Measurements from ENCODE around the gene APLF. TPM values are rescaled to one million over a fixed set of nuclear protein-coding genes. Genes with fewer than 3 reads are reported as not detected.
"Not testable (repeated sequence)": the region's sequence is repeated elsewhere in the genome, so short reads cannot be mapped to it uniquely, and the experiment has no call there.

The APLF gene
- total RNA-seq, 1 donor = 8.6 TPM

- H3K4me3 ChIP-seq (ENCODE audit: low read depth, low read length) = no peak overlapping the region
- no peak for DNase-seq (ENCODE audit: low read depth)
- no peak for TF ChIP-seq CTCF (IDR thresholded peaks at IDR 0.05; ENCODE audit: insufficient read depth, low read depth, low read length)
These were observed 100.7 kb downstream of the APLF start for GRCh38 chr2:68568116-68568515.

- no peak for TF ChIP-seq CTCF (IDR thresholded peaks at IDR 0.05; ENCODE audit: insufficient read depth, low read depth, low read length)
- no peak overlapping the region for H3K4me3 ChIP-seq (ENCODE audit: low read depth, low read length)
- DNase-seq (ENCODE audit: low read depth) = peak; percentile 2
These were observed 102.2 kb downstream of the APLF start for GRCh38 chr2:68569604-68570003.

GRCh38 chr2:68570434-68570833, 103.0 kb downstream of the APLF start:
- not testable (repeated sequence) for H3K4me3 ChIP-seq (ENCODE audit: low read depth, low read length); DNase-seq (ENCODE audit: low read depth)

GRCh38 chr2:68574202-68574791, 106.9 kb downstream of the APLF start:
- TF ChIP-seq CTCF (IDR thresholded peaks at IDR 0.05; ENCODE audit: insufficient read depth, low read depth, low read length) = no peak
- no peak overlapping the region for H3K4me3 ChIP-seq (ENCODE audit: low read depth, low read length)
- no peak for DNase-seq (ENCODE audit: low read depth)

GRCh38 chr2:68577183-68577582, 109.8 kb downstream of the APLF start:
- no peak for TF ChIP-seq CTCF (IDR thresholded peaks at IDR 0.05; ENCODE audit: insufficient read depth, low read depth, low read length)
- H3K4me3 ChIP-seq (ENCODE audit: low read depth, low read length) = no peak overlapping the region
- no peak for DNase-seq (ENCODE audit: low read depth)

- TF ChIP-seq CTCF (IDR thresholded peaks at IDR 0.05; ENCODE audit: insufficient read depth, low read depth, low read length) = no peak
- H3K4me3 ChIP-seq (ENCODE audit: low read depth, low read length) = no peak overlapping the region
- no peak for DNase-seq (ENCODE audit: low read depth)
These were observed 112.3 kb downstream of the APLF start for GRCh38 chr2:68579689-68580088.

- no peak for TF ChIP-seq CTCF (IDR thresholded peaks at IDR 0.05; ENCODE audit: insufficient read depth, low read depth, low read length)
- H3K4me3 ChIP-seq (ENCODE audit: low read depth, low read length) = no peak overlapping the region
- DNase-seq (ENCODE audit: low read depth) = no peak
These were observed 121.2 kb downstream of the APLF start for GRCh38 chr2:68588589-68588988.
